Measurements from ENCODE around the gene STX5.
A peak's percentile ranks its signal among the peaks of the same experiment; 100 is the strongest.
"Not testable (repeated sequence)": the region's sequence is repeated elsewhere in the genome, so short reads cannot be mapped to it uniquely, and the experiment has no call there.

Gene STX5

DNA sequence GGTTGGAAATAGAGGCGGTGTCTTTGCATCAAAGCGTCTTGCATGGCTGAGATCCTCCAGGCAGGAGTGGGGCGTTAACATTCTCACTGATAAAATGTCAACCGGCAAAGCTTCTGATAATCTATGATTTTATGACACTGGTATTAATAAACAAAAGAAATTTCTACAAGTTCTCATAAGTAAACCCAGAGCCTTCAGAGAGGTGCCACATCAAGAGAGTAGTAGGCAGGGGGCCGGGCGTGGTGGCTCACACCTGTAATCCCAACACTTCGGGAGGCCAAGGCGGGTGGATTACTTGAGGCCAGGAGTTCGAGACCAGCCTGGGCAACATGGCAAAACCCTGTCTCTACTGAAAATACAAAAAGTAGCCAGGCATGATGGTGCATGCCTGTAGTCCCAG lies 11.0 kb upstream of the STX5 start:
- not testable (repeated sequence) for H3K9me3 Mint-ChIP-seq; H3K36me3 Mint-ChIP-seq; H3K4me3 Mint-ChIP-seq; ATAC-seq; H3K27ac Mint-ChIP-seq; DNase-seq (ENCODE audit: low spot score in 2 of 2)
- H3K4me1 Mint-ChIP-seq = peaks cover 29% of the 10 kb centered on the region

DNA sequence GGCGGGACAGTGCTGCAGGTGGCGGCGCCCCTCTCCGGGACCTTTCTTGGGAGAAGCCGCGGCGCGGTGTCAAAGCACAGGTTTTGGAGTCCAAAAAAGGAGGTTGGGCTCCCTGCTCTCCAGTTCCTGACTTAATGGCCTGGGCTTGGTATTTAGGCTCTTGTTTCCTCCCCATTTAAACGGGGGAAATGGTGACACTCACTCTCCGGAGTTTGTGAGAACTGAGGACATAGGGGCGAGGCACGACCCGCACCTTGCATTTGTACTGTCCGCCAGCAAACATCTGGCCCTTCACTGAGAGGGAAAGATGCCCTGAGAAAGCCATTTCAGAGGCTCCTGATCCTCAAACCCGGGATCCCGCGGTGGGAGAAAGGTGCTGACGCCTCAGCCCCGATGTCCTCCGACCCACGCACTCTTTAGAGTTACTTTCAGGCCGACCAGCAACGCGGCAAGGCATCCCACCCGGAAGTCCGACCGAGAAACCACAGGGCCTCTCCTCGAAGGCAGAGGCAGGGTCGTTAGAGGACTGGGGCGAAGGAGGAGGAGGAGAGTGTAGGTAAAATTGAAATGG lies 10.4 kb upstream of the STX5 start:
- Mint-ChIP-seq H3K27ac (no peak overlapping the region), H3K36me3 (peaks cover 11% of the 10 kb centered on the region), H3K9me3 (no peaks in the 10 kb centered on the region), H3K4me1 (peaks cover 36% of the 10 kb centered on the region), H3K4me3 (no peak overlapping the region)
- ATAC-seq = no peak
- DNase-seq (ENCODE audit: low spot score in 2 of 2) = peak; percentile 33 to 77

DNA sequence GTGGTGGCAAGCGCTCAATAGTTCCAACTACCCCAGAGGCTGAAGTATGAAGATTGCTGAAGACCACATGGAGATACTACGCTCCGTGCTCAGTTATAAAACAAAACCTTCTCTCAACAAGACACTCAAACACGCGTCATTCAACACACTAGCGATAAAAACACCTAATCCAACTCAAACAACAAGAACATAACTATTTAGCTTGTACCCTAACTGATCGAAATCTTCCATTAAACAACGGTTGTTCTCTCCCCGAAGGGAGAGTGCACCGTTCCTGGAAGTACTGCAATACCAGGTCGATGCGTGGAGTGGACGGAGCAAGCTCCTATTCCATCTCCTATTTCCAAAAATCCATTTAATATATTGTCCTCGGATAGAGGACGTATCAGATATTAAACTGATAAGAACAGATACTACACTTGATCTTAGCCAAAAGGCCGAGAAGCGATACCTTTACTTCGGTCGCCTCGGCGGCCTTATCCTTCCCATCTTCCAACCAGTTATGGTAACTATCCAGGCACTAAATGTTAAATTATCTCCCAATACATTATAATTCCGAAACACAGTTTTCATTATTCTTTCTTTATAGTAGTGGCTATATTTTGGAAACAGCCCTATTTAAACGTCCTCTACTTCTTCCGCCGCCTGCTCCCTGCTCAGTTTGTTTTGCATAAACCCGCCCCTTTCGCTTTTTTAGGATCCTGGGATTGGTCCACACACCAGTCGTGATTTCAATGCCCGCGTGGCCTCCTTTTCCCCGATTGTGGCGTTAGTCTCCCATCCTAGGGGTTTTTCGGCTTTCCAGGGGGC lies 9.7 kb upstream of the STX5 start:
- Mint-ChIP-seq H3K9me3 (no peaks in the 10 kb centered on the region), H3K27ac (no peak overlapping the region), H3K4me1 (peaks cover 40% of the 10 kb centered on the region), H3K4me3 (no peak overlapping the region), H3K36me3 (peaks cover 18% of the 10 kb centered on the region)
- ATAC-seq (peak; percentile 83), DNase-seq (ENCODE audit: low spot score in 2 of 2) (peak; percentile 82 to 96)

DNA sequence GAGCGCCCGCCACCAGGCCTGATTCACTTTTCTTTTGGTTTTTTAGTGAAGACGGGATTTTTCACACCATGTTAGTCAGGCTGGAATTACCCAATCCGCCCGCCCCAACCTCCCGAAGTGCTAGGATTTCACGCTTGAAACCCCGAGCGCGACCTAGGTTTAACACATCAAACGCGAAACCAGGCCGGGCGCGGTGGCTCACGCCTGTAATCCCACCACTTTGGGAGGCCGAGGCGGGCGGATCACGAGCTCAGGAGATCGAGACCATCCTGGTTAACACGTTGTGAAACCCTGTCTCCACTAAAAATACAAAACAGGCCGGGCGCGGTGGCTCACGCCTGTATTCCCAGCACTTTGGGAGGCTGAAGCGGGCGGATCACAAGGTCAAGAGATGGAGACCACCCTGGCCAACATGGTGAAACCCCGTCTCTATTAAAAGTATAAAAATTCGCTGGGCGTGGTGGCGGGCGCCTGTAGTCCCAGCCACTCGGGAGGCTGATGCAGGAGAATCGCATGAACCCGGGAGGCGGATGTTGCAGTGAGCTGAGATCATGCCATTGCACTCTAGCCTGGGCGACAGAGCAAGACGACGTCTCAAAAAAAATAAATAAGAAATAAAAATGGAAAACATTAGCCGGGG lies 9.0 kb upstream of the STX5 start:
- Mint-ChIP-seq H3K4me1 (peaks cover 44% of the 10 kb centered on the region), H3K36me3 (peaks cover 26% of the 10 kb centered on the region)
- not testable (repeated sequence) for H3K4me3 Mint-ChIP-seq, H3K9me3 Mint-ChIP-seq, H3K27ac Mint-ChIP-seq
- ATAC-seq = peak; percentile 52
- DNase-seq (ENCODE audit: low spot score in 2 of 2) = peak; percentile 69 to 92

DNA sequence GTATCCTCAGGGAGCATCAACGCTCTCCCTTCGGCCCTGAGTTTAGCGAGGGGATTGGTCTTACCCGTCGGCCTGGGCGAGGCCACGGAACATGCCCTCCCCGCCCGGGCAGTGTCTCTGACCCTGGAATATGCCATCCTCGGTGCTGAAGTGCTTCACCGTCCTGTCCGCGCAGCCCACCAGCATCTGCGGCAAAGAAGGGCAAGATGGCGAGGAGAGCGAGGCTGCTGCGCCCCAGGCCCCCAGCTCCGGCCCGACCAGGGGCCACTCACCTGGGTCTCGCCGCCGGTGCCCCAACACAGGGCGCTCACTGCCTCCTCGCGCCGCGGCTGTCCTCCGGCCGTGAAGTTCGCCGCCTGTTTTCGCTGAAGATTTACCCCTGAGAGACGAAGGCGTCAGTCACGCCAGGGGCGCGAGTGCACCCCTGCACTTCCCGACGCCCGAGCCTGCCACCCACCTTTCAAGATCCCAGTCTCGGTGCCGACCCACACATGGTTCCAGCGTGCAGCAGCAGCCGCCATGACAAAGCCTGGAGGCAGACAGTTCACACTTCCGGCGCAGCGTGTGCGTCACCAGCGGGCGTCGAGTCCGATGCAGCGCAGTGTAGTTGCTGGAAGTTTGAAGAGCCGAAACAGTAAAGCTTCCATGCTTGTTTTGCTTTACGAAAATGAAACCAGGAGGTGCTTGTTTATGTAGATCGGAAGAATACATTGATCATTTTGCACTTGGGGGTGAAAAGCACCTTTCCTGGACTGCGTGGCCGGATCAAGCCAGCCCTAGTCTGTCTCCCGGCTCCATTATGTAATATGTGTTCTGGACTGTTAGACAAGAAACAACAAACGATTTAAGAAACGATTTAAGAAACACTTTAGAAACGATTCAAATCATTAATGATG lies 7.4 kb upstream of the STX5 start, which contains the start of gene WDR74:
Gene WDR74, minus strand, starts transcription at position 541 of the 896 bp plus-strand sequence. Its CDS starts 20 bp downstream, at position 521.
- DNase-seq (ENCODE audit: low spot score in 2 of 2) = peak; percentile 72 to 90
- H3K36me3 Mint-ChIP-seq = peaks cover 41% of the 10 kb centered on the region
- no peak within 1 kb of the TSS for H3K4me3 Mint-ChIP-seq
- ATAC-seq = peak; percentile 62
- no peak within 1 kb of the TSS for H3K27ac Mint-ChIP-seq
- H3K4me1 Mint-ChIP-seq = peaks cover 49% of the 10 kb centered on the region
- no peaks in the 10 kb centered on the region for H3K9me3 Mint-ChIP-seq

DNA sequence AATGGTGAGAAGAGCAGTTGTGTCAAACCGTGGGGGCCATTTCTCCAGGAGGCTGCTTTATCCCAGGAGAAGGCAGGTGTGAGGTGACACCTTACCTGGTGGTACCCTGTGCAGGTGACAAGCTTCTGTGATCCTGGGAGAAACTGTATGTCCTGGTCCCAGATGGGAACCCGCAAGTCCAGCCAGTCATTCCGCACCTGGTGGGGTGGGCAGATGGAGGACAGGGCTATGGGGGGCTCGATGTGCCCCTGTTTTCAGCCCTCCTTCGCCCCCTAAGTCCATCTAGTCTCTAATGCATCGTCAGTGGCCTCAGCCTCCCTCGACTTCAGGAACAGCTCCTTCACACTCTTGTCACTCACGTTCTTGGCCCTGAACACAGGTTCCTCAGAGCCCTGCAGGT lies 3.5 kb upstream of the STX5 start:
- Mint-ChIP-seq H3K4me1 (peaks cover 70% of the 10 kb centered on the region), H3K4me3 (no peak overlapping the region), H3K27ac (no peak overlapping the region), H3K36me3 (peaks cover 79% of the 10 kb centered on the region), H3K9me3 (no peaks in the 10 kb centered on the region)
- DNase-seq (ENCODE audit: low spot score in 2 of 2) (no peak), ATAC-seq (no peak)

DNA sequence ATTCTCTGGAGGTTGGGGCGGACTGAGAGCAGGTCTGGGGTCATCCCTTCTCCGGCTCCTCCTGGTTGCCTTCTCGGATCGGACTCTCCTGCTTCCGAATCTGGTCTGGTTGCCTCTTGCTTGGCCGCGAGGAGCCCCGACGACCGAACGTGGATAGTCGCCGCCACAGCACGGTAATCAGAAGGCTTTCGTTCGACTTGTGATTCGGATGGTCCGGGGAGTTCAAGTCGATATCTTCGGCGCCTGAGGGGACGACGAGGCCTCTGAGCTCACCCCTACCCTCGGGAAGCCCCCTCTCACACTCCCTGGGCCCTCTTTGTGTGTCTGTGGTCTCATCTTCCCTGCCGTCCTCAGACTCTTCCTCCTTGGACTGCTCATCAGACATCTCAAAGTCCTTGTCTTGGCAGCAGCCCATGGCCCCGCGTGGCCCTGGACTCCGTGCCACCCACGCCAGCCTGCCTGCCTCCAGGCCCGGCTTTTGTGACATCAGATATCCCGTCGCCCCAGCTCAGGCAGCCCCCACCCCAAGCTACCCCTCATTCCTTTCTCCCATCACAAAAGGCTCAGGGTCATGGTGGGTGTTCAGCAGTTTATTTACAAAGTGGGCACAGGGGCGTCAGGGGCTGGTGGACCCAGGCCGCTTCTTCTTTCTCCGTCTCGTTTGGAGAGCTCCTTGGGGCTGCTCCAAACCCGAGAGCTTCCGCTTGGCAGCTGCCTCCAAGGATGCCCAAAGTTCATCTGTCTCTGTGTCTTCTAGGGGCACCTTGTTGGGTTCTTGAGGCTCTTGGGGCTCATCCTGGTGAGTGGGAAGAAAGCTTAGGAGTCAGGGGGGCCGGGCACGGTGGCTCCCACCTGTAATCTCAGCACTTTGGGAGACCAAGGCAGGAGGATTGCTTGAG lies 734 bp upstream of the STX5 start, which contains the start of gene TEX54:
Gene TEX54, minus strand, starts transcription at position 506 of the 899 bp plus-strand sequence.
- Mint-ChIP-seq H3K9me3 (no peaks in the 10 kb centered on the region), H3K4me1 (peaks cover 57% of the 10 kb centered on the region), H3K36me3 (peaks cover 98% of the 10 kb centered on the region), H3K27ac (peak within 1 kb of the TSS; percentile 100), H3K4me3 (peak within 1 kb of the TSS; percentile 100)
- DNase-seq (ENCODE audit: low spot score in 2 of 2) = no peak
- ATAC-seq = peak; percentile 19

DNA sequence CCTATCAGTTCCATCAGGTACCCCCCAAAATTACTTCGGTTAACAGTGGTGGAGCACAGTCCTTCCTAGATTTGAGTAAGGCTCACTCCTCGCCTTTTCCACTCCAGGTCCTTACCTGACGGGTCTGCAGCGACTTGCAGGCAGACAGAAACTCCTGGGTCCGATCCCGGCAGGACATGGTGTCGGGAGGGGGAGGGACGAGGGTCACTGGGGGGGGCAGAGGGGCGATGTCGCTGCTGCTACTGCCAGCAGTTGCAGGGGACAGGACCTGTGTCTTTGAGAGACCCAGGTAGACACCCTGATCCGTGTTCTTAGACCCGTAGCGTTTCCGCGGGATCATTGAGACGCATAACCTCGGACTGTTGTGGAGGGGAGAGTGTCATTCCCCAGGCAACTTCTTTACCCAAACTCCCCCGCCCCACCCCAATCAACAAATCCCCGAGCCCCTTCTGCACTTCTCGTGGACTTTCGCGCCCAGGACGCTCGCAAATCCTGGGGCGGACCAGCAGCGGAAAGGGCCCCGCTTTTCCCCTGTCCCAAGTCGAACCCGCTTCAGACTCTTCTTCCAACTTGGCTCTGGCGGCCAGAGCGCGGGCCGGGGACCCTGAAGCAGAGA lies 839 bp downstream of the STX5 start:
- Mint-ChIP-seq H3K36me3 (peaks cover 98% of the 10 kb centered on the region), H3K27ac (peak overlapping the region; percentile 100), H3K4me3 (peak overlapping the region; percentile 100), H3K4me1 (peaks cover 50% of the 10 kb centered on the region), H3K9me3 (no peaks in the 10 kb centered on the region)
- ATAC-seq = no peak
- DNase-seq (ENCODE audit: low spot score in 2 of 2) = no peak

DNA sequence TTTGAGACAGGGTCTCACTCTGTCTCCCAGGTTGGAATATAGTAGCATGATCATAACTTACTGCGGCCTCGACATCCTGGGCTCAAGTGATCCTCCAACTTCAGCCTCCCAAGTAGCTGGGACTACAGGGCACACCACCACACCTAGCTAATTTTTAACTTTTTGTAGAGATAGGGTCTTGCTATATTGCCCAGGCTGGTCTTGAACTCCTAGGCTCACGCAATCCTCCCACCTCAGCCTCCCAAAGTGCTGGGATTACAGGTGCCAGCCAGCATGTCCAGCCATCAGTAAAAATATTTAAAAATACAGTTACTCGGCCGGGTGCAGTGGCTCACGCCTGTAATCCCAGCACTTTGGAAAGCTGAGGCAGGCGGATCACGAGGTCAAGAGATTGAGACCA lies 3.7 kb downstream of the STX5 start:
- H3K4me1 Mint-ChIP-seq = peaks cover 35% of the 10 kb centered on the region
- H3K9me3 Mint-ChIP-seq; H3K4me3 Mint-ChIP-seq; DNase-seq (ENCODE audit: low spot score in 2 of 2); ATAC-seq; H3K27ac Mint-ChIP-seq: not testable (repeated sequence)
- H3K36me3 Mint-ChIP-seq = peaks cover 98% of the 10 kb centered on the region

DNA sequence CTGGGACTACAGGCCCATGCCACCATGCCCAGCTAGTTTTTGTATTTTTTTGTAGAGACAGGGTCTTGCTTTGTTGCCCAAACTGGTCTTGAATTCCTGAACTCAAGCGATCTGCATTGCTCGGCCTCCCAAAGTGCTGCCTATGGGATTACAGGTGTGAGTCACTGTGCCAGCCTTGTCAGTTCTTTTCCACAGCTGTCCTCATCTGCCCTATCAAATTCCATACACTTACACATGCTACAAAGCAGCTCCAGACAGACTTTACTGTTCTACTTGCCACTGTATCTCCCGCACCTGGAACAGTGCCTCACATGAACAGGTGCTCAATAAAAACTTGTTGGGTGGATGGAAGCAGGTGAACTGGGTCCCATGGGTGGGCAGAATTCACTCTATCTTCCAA lies 8.2 kb downstream of the STX5 start:
- peaks cover 100% of the 10 kb centered on the region for H3K36me3 Mint-ChIP-seq

DNA sequence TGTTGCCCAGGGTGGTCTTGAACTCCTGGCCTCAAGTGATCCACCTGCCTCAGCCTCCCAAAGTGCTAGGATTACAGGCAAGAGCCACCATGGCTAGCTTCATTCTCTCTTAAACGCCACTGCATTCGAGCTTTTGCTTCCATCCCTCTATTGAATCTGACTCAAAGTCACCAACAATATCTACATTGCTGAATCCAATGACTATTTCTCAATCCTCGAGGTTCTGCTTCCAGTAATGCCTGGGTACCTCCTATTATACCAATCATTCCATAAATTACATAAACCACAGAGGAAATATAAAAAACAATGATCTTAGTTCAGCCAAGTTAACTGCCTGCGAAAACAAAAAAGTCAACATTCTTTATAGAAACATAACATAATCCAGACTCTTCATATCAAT lies 14.7 kb downstream of the STX5 start:
- Mint-ChIP-seq H3K36me3 (peaks cover 88% of the 10 kb centered on the region), H3K4me3 (no peak overlapping the region), H3K27ac (no peak overlapping the region), H3K9me3 (no peaks in the 10 kb centered on the region), H3K4me1 (no peaks in the 10 kb centered on the region)
- ATAC-seq = no peak
- DNase-seq (ENCODE audit: low spot score in 2 of 2) = no peak

More for the DNA sequence above, 8.2 kb downstream of the STX5 start:
- Mint-ChIP-seq H3K9me3 (no peaks in the 10 kb centered on the region), H3K27ac (peak overlapping the region; percentile 10), H3K4me1 (peaks cover 4% of the 10 kb centered on the region), H3K4me3 (no peak overlapping the region)
- DNase-seq (ENCODE audit: low spot score in 2 of 2) (no peak), ATAC-seq (no peak)

DNA sequence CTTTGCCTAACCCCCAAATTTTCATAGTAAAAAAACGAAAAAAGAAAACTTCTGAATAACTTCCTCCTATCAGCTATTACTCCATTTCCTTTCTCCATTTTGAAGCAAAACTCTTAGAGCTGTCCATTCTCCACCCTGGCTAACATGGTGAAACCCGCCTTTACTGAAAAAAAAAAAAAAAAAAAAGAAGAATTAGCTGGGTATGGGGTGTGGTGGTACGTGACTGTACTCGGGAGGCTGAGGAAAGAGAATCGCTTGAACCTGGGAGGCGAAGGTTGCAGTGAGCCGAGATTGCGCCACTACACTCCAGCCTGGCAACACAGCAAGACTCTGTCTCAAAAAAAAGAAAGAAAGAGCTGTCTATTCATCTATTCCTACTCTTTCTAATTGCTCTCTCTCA lies 15.3 kb downstream of the STX5 start:
- Mint-ChIP-seq H3K9me3 (no peaks in the 10 kb centered on the region), H3K36me3 (peaks cover 82% of the 10 kb centered on the region), H3K4me1 (peaks cover under 1% of the 10 kb centered on the region), H3K27ac (no peak overlapping the region), H3K4me3 (no peak overlapping the region)
- DNase-seq (ENCODE audit: low spot score in 2 of 2) (no peak), ATAC-seq (no peak)

DNA sequence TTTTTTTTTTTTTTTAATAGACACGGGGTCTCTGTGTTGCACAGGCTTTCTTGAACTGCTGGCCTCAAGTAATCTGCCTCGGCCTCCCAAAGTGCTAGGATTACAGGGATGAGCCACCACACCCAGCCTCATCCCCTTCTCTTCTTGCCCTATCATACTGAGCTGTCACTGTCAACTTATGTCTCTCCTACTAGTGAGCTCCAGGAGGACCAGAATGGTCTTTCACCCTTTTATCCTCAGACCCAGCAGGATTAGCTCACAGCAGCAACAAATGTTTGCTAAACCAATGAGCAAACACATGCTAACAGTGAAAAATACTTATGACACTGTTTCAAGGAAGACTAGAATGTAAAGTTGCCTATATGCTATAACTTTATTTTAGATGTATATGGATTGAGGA lies 20.2 kb downstream of the STX5 start:
- peak overlapping the region; percentile 4 for H3K27ac Mint-ChIP-seq
- H3K4me3 Mint-ChIP-seq = no peak overlapping the region
- DNase-seq (ENCODE audit: low spot score in 2 of 2) = no peak

DNA sequence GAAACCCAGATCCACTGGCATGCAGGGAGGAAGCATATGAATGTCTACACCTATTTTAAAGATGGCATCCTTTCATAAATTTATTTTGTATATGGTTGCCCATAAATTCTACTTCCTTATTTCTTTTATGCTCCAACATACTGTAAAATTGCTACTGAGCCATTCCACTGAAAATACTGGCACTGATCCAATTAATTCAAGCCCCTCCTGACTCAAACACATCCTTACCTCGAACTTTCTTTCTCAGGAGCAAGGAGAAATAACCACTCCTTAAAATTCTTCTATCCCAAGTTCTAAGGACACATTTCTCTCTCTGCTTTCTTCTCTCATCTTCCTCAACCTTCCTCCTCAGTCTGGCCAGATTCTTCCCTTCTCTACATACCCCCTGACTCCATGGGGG lies 21.1 kb downstream of the STX5 start:
- no peak for ATAC-seq
- Mint-ChIP-seq H3K36me3 (peaks cover 25% of the 10 kb centered on the region), H3K4me1 (peaks cover 25% of the 10 kb centered on the region), H3K27ac (peak overlapping the region; percentile 4), H3K4me3 (no peak overlapping the region), H3K9me3 (no peaks in the 10 kb centered on the region)
- DNase-seq (ENCODE audit: low spot score in 2 of 2) = no peak

More for the DNA sequence above, 20.2 kb downstream of the STX5 start:
- no peak for ATAC-seq
- Mint-ChIP-seq H3K9me3 (no peaks in the 10 kb centered on the region), H3K36me3 (peaks cover 33% of the 10 kb centered on the region), H3K4me1 (peaks cover 17% of the 10 kb centered on the region)

Data from stimulated activated effector memory CD8-positive, alpha-beta T cell treated with anti-CD3 and anti-CD28 coated beads, Interleukin-12 subunit alpha, Interleukin-12 subunit beta, amount 100 ng/mL, for 72 hours (primary cell).